ENCODE results near the gene WDR26. TPM values are rescaled to one million over a fixed set of nuclear protein-coding genes. Genes with fewer than 3 reads are reported as not detected.

WDR26 gene
- total and polyA plus RNA-seq, 2 of the 4 experiments (the other 2 are of a cell fraction) = 23.8 to 46.4 TPM

DNA sequence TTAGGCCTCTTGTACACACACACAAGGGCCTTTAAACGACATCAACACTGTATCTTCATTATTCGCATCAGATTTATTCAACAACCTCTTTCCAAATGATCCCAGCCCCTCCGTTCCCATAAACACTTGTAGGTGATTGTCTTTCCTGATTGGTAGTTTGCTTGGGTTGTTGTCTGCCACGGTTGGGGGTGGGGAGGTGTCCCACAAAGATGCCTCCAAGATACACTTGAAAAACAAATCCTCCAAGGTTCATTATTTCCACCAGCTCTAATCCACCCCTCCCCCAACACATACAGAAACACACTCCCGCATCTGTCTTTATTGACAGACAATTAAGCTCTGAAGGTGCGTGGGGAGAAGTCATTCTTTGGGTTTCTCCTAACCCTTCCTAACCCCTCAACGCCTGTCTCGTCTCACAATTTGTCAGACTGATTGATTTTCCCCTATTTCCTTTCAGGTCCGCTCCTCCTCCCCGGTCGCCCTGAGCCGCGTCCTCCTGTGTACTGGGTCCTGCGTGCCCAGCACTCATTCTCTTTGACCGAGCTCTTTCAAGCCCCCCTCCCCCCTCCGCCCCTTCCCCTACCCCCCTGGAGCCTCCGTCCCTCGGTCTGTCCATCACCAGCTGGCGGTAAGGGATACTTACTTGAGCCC is 1.4 kb downstream of the WDR26 start:
- POLR2A ChIA-PET (ENCODE audit: unreplicated experiment) = no interaction called here
- intact Hi-C loops (cut with micrococcal nuclease) (loop anchor here (10.0 kb wide), 1 partner anchor 492 kb away; the partner anchor contains the start of gene DNAH14), dilution Hi-C loops (cut with HindIII; ENCODE audit: low sequenced_read_pairs, unreplicated experiment) (no loop called here), in situ Hi-C loops (cut with MboI; ENCODE audit: low sequenced_read_pairs) (no loop called here)
- H2BK120ac ChIP-seq (ENCODE audit: low read depth, low read length) = no peak overlapping the region
- BruUV-seq (replicated peaks) = no TSS peak
- peaks cover 5% of the 10 kb centered on the region for H3K36me3 ChIP-seq (ENCODE audit: control insufficient read depth, insufficient read depth, low read length)
- no peaks in the 10 kb centered on the region for H3K27me3 ChIP-seq (ENCODE audit: control insufficient read depth, insufficient read depth, low read length)
- peak overlapping the region; percentile 80 for H3K14ac ChIP-seq (replicated peaks; ENCODE audit: low read depth, low read length)
- no peak overlapping the region for H2BK20ac ChIP-seq (ENCODE audit: low read depth, low read length)
- H3K27ac ChIP-seq (ENCODE audit: insufficient read depth, low read length) = peak overlapping the region; percentile 98
- H3K4ac ChIP-seq (ENCODE audit: low read depth, low read length) = peak overlapping the region; percentile 49; the same call in 1 of the 2 replicates
- ATAC-seq (ENCODE audit: low read depth) (0 out of 2 replicates have a peak, but pooled peaks have one; percentile 2), DNase-seq (no peak)
- no peak overlapping the region; the same call in 1 of the 2 replicates for H4K5ac ChIP-seq (ENCODE audit: low read depth, low read length)
- peak overlapping the region; percentile 93 for H2AK9ac ChIP-seq (replicated peaks; ENCODE audit: low read depth, low read length, poor library complexity)
- no peak overlapping the region for H4K91ac ChIP-seq (ENCODE audit: insufficient read depth, low read depth, low read length)
- peak overlapping the region; percentile 94 for H2BK5ac ChIP-seq (ENCODE audit: low read depth, low read length, poor library complexity, severe bottlenecking)
- H3K4me3 ChIP-seq (ENCODE audit: insufficient read depth, low read depth, low read length) = peak overlapping the region; percentile 77
- peaks cover 35% of the 10 kb centered on the region for H4K20me1 ChIP-seq (ENCODE audit: insufficient read depth, low read length)
- peak overlapping the region; percentile 56 for H2AK5ac ChIP-seq (ENCODE audit: low read depth, low read length)
- WGBS, 2 experiments (ENCODE audit: extremely low coverage in 2 of 2, insufficient read length in 1 of 2) = 0% methylated on average over 4 of the region's 19 CpGs; no CpG with 5 or more reads in 1 of the 2 experiments
- H3K56ac ChIP-seq (ENCODE audit: extremely low read depth, insufficient read depth, low read length) = 0 out of 2 replicates have a peak overlapping the region, but pooled peaks have one; percentile 6
- H3K79me1 ChIP-seq (ENCODE audit: low read depth in 1 of 2, low read length in 2 of 2) = peaks cover 9 to 36% of the 10 kb centered on the region in 2 experiments
- H3K9me3 ChIP-seq (ENCODE audit: control insufficient read depth, insufficient read depth, low read length) = no peaks in the 10 kb centered on the region
- peaks cover 4% of the 10 kb centered on the region; the same call in 1 of the 2 replicates for H3K4me1 ChIP-seq (ENCODE audit: control insufficient read depth, insufficient read depth, low read length)
- H3K4me2 ChIP-seq (ENCODE audit: low read depth, low read length) = peak overlapping the region; percentile 95
- H3K18ac ChIP-seq (ENCODE audit: low read depth, low read length) = peak overlapping the region; percentile 2; the same call in 1 of the 2 replicates
- TF ChIP-seq RAD21 (IDR thresholded peaks at IDR 0.05; ENCODE audit: low read length) (no peak), MXI1 (IDR thresholded peaks at IDR 0.05; ENCODE audit: borderline replicate concordance, low read depth, low read length) (0 out of 2 replicates have a peak, but pooled peaks have one; percentile 0)
- peak overlapping the region; percentile 9 for H2AFZ ChIP-seq (replicated peaks; ENCODE audit: low read length, poor library complexity)
- no peak overlapping the region for H2BK15ac ChIP-seq (ENCODE audit: low read depth, low read length)
- no peak overlapping the region for H4K8ac ChIP-seq (ENCODE audit: low read depth in 2 of 2, low read length in 2 of 2)
- peak overlapping the region; percentile 87 for H3K23ac ChIP-seq (ENCODE audit: low read depth, low read length)
- H3K9me1 ChIP-seq (ENCODE audit: insufficient read depth, low read length) = peaks cover 4% of the 10 kb centered on the region
- H3K9ac ChIP-seq (ENCODE audit: low read depth, low read length) = peak overlapping the region; percentile 92
- CTCF ChIA-PET = interaction anchor here (0.5 to 1.0 kb wide), 2 partner anchors 21 to 27 kb away, joined by 4 read pairs; no protein-coding TSS in a partner anchor
